Right lung (tissue), 5 donors: ENCODE data around the gene TMEM170B. TPM values are rescaled to one million over a fixed set of nuclear protein-coding genes. Genes with fewer than 3 reads are reported as not detected.
"Not testable (repeated sequence)": the region's sequence is repeated elsewhere in the genome, so short reads cannot be mapped to it uniquely, and the experiment has no call there.

Experiments used
- DNase-seq, 2 donors: peaks; one replicate each; pipeline ENCODE4 v3.0.0-alpha.2; 2013
- polyA plus RNA-seq, 5 donors: library from polyadenylated mRNA; unstranded; fragments of 120-200 nt; gene quantifications; one replicate each; pipeline versions ENCODE4 v1.2.1 to v1.2.3, GENCODE V29; 2013; ENCODE audit warnings: inconsistent platforms in 1 of 5, low replicate concordance in 1 of 5; ENCODE audit not compliant: insufficient read length in 5 of 5, insufficient read depth in 1 of 5

TMEM170B gene
- polyA plus RNA-seq, 5 donors = 4.1 to 6.3 (median 5.7) TPM

DNA sequence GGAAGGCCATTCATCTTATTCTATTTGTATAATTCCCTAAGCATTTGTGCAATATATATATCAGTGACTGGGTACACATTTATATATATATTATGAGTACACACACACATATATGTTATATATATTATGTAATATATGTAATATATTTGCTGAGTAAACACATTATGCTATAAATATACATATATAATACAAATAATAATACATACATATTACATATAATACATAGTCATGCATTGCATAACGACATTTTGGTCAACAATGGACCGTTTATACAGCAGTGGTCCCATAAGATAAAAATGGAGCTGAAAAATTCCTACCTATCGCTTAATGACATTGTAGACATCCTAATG lies 11.4 kb upstream of the TMEM170B start:
- no peak for DNase-seq

DNA sequence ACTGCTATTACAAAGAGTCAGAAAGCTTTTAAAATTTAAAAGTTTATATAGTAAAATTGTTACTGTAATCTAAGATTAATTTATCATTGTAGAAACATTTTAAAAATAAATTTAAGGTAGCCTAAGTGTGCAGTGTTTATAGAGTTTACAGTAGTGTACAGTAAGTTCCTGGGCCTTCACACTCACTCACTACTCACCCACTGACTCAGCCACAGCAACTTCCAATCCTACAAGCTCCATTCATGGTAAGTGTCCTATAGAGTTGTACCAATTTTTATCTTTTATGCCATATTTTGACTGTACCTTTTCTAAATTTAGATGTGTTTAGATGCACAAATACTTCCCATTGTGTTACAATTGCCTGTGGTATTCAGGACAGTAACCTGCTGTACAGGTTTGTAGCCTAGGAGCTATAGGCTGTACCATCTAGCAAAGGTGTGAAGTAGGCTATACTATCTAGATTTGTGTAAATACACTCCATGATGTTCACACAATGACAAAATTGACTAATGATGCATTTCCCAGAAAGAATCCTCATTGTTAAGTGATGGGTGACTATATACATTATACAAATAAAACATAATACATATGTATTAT lies 10.2 kb upstream of the TMEM170B start:
- DNase-seq = no peak

DNA sequence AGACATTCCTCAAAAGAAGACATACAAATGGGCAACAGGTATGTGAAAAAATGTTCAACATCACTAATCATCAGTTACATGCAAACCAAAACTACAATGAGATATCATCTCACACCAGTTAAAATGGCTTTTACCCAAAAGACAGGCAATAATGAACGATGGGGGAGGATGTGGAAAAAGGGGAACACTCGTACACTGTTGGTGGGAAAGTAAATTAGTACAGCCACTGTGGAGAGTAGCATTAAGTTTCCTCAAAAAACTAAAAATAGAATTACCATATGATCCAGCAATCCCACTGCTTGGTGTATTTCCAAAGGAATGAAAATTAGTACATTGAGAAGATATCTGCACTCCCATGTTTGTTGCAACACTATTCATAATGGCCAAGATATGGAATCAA lies 8.6 kb upstream of the TMEM170B start:
- no peak for DNase-seq

DNA sequence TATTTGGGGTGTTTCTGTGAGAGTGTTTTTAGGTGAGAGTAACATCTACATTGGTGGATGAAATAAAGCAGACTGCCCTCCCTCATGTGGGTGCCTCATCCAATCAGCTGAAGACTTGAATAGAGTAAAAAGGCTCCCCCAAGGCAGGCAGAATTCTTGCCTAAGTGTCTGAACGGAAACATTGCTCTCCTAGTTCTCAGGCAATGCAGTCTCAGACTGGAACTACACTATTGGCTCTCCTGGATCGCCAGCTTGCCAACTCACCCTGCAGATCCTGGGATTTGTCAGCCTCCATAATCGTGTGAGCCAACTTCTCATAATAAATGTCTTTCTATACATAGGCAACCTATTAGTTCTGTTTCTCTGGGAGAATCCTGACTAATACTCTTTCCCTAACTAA lies 5.5 kb upstream of the TMEM170B start:
- DNase-seq = no peak

DNA sequence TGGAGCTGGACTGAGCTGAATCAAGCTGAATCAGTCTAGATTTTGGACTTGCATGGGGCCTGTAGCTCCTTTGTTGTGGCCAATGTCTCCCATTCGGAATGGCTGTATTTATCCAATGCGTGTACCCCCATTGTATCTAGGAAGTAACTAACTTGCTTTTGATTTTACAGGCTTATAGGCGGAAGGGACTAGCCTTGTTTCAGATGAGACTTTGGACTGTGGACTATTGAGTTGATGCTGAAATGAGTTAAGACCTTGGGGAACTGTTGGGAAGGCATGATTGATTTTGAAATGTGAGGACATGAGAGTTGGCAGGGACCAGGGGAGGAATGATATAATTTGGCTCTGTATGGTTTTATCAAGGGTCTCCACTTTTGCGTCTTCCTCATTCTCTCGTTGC lies 3.0 kb upstream of the TMEM170B start:
- DNase-seq = no peak

DNA sequence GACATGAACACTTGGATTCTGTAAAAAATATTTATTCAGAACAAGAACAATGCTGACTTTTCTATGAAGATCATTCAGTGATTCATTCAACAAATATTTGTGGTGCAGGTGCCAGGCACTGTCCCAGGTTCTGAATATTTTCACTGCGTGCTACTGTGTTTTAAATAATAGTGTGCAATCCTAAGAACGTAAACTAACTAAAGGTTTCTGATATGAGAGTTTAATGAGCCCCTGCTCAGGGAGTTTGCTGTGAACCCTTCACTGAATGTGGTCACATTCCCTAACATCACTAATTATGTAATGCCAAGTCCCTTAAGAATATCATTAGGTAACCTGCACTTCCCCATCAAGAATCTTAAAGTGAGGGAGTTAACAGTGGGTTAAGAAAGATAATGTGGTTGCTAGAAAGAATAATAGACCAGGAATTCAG lies 1.7 kb upstream of the TMEM170B start:
- DNase-seq = no peak

DNA sequence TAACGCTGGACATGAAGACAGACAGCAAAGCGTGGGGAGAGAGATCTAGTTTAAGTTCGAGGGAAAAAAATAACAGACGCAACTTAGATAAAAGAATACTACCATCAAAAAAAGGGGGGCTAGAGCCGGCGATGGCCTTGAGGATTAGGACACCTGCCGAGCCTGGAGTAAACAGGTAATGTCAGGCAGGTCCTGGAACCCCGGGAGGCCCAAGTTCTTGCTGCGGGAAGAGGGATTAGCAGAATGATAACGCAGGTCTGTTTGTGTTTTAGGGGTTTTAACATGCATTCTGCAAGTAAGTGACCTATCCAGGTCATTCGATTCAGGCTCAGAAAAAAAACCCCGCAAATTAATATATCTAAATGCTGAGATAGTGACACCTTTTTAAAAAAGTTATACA lies 754 bp upstream of the TMEM170B start:
- no peak for DNase-seq

DNA sequence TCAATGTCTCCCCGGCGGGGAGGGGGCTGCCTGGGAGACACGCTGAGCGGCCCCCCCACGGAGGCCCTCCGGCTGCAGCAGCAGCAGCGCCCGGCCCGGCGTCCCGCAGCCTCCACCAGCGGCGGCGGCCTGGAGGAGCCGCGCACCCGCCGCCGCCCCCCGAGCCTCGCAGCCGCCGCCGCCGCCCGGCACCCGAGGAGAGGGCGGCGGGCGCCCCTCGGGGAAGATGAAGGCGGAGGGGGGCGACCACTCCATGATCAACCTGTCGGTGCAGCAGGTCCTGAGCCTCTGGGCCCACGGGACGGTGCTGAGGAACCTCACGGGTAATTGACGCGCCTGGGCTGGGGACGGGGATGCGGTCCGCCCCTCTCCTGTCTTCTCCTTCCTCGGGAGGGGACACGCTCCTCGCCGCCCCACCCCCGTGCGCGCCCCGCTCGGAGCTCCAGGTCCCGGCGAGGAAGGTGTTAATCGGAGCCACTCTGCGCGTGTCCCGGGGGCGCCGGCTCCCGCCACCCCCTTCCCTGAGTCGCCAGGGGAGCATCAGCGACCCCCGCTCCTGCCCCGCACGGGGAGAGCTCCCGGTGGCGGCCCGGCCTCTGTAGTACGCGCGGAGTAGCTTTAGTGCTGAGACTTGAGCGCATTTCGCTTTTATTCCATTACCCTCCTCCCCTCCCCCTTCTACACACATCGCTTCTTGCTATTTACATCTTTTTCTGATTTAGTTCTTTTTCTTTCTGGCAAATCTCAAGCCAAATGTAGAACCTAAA lies 686 bp downstream of the TMEM170B start:
- DNase-seq = no peak

DNA sequence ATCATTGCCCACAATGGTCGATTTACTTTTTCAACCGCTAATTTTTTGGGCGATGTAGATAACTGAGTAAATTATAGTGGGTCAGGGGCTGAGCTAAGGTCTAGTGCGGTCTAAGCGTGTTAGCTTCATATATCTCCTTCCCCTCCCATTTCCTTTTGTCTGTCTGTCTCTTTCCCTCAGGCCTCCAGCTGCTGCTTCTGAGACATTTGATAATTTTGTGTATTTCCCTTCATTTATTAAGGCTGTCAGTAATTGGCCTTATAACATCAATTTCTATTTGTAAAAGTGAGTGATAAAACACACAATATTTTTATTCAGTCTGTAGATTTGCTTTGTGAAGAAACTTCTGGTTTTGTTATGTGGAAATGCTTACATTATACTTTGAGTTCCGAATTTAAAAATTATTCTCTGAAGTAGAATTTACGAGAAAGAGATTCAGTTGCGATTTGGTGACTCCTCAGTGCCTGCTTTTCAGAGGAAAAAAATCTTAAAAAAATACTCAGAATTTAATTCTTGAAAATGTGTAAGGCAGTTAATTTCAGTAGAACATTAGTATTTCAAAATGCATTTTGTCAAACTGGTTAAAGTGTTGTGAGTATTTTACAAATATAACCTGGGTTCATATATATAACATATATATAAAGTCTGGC lies 1.4 kb downstream of the TMEM170B start:
- DNase-seq = no peak

DNA sequence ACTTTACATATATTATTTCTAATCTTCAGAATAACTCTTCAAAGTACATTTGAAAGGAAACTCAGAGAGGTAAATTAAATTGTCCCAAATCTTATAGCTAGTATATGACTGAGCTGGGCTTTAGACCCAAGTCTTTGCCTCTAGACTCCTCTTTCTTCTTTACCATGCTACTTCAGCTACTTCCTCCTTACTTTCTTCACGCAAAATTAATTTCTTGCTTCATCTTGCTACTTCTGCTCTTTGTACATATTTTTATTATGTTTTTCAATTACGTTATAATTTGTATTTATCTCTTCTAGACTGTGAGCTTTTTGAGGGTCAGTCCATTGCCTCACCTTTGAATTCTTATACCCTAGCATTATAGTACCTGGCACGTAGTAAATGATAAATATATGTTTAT lies 5.3 kb downstream of the TMEM170B start:
- no peak for DNase-seq

DNA sequence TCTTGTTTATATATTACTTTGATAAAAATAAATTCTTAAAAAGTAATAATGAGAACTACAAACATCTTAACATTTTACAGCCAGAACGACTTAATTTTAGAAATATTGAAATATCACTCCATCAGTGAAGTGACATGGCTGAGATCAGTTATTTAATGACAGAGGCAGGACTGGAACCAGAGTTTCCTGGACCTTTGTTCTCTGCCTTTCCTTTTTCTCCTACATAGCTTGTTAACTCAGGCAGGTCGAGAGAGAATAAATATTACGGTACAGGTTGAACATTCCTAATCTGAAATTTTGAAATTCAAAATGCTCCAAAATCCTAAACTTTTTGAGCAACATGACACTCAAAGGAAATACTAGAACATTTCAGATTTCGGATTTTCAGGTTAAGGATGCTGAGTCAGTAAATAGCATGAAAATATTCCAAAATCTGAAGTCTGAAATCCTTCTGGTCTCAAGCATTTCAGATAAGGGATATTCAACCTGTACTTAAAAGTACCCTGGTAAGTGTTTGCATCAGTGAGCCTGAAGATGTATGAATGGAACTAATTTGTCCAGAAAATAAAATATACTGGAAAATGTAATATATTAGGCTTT lies 6.5 kb downstream of the TMEM170B start:
- DNase-seq = no peak

DNA sequence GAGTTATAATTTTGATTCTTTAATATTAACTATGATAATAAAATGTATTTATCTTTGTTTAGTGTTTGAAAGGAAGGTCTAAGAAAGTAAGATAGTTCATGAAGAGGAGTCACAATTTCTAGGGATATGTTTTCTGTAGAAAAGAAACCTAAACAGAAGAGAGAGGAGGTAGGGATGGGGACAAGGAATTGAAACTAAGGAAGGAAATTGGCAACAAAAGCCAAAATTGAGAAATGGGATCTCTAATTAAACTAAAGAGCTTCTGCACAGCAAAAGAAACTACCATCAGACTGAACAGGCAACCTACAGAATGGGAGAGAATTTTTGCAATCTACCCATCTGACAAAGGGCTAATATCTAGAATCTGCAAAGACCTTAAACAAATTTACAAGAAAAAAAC lies 10.3 kb downstream of the TMEM170B start:
- not testable (repeated sequence) for DNase-seq

DNA sequence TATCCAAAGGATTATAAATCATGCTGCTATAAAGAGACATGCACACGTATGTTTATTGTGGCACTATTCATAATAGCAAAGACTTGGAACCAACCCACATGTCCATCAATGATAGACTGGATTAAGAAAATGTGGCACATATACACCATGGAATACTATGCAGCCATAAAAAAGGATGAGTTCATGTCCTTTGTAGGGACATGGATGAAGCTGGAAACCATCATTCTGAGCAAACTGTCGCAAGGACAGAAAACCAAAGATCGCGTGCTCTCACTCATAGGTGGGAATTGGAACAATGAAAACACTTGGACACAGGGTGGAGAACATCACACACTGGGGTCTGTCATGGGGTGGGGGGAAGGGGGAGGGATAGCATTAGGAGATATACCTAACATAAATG lies 11.0 kb downstream of the TMEM170B start:
- not testable (repeated sequence) for DNase-seq

DNA sequence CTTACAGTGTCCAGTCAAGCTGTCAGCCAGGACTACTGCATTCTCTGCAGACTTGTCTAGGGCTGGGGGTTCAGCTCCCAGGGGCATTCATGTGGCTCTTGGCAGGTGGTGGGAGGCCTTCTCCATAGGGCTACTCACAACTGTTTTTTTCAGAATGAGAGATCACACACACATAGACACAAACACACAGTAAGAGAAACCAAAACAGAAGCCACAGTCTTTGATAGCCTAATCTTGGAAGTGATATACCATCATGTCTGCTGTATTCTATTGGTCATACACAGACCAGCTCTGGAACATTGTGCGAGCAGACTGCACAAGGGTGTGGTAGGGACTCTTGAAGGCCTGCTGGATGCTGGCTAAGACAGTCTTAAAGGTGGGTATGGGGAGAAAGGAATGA lies 13.5 kb downstream of the TMEM170B start:
- DNase-seq = no peak

DNA sequence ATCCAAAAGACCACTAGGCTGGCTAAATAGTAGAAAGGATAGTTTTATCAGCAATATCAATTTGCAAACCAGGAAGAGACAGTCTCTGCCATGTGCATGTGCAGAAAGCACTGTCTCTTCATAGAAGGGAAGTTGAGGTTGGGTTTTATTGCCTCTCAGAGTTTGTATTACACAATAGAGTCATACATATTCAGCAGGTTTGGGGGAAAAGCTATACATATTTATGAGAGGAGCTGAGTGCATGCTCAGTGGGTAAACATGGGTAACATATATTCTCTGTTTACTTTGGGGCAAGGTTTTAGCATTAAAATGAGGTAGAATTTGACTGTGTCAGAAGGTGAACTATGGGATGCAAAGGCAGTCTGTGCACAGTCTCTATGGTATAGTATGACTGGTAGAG lies 14.9 kb downstream of the TMEM170B start:
- DNase-seq = no peak

DNA sequence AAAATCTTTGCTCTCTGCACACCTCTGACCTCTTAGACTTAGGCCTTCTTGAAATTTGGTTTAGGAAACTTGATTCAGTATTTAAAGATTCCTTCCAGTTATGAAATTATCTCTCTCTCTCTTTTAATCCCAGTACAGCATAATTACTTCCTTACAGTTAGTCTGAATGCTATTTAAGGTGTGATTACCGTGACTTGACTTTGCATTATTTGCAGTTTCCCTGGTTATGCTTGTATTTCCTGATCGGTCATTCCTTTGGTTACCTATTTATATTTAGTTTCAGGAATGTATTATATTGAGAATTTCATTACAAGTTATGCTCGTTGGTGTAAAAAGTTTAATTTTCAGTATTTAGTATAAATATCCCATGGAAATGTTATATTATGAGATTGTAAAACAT lies 16.3 kb downstream of the TMEM170B start:
- DNase-seq = no peak

DNA sequence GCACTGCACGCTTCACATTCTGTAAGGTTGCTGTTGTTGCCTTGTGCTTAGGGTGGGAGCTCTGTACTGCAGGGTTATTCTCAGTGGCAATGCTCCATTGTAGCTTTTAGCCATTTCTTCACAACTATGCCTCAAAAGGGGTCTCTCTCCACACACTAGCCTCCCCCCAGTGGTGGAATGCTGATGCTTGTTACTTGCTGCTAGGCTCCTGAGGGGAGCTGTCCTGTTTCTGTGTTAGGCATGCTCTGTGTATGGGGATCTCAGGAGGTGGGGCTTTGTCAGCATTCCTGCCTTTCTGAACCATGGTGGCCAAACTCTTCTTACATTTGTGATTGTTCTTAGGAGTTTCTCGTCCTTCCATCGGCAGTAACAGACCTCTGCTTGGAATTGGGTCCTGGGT lies 18.8 kb downstream of the TMEM170B start:
- DNase-seq = no peak

DNA sequence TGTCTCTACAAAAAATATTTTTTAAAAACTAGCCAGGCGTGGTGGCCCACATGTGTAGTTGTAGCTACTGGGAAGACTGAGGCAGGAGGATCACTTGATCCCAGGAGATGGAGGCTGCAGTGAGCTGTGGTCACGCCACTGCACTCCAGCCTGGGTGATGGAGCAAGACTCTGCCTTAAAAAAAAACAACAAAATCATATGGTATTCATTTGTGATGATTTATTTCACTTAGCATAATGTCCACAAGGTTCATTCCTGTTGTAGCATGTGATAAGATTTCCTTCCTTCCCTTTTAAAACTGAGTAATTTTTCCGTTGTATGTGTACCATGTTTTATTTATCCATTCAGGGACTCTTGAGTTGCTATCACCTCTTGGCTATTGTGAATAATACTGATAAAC lies 26.2 kb downstream of the TMEM170B start:
- no peak for DNase-seq

DNA sequence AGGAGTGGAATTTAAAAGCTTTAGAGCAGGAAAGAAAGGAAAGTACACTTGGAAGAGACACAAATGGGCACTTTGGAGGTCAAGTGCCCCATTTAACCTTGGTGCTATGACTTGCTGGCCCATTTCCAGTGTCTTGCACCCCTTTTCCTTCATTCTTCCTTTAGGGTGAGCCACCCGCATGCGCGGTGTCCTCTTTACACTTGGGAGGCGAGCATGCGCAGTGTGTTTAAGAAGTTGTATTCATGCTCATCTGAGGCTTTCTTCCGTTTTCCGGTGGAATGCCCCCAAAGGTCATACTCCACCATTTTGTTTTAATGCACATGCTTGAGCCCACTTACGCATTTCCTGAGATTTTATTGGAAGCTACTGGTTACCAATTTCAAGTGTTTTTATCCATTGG lies 29.1 kb downstream of the TMEM170B start:
- DNase-seq = no peak

DNA sequence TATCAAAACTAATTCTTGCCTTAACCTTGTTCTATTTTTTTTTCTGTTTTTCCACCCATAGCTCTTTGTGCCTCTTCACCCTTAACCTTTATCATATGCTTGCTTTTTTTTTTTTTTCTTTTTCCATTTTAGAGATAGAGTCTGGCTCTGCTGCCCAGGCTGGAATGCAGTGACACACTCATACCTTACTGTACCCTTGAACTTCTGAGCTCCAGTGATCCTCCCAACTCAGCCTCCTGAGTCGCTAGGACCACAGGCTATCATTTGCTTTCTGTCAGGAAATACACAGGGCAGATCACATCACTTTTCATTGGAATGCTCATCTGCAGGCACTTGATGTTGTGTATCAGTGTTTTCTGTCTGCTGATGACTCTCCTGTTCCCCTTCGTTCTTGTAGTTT lies 33.5 kb downstream of the TMEM170B start:
- DNase-seq = no peak

DNA sequence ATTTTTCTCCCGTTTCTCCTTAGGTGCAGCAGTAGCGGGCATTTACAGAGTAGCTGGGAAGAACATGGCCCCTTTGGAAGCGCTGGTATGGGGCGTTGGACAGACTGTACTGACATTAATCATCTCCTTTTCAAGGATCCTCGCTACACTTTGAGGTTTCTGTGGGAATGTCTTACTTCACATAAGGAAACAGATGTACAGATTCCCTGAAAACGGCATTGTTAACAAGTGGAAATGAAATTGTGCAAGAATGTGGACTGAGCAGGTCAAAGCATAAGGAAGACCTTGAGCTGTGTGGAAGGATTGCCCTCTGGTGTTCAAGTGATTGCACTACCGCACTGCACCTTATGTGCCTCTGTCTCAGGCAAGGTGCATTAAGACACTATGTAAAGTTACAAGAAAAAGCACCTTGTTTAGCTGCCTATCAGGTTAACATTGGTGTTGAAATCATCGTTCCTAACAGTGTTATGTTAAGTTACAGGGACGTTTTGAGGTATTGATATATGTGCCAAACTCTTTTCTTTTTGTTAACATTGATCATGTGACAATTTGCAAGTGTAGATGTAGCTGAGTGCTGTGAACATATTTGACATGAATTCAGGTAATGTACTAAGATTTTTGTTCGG lies 38.0 kb downstream of the TMEM170B start:
- peak; percentile 57 to 58 for DNase-seq

DNA sequence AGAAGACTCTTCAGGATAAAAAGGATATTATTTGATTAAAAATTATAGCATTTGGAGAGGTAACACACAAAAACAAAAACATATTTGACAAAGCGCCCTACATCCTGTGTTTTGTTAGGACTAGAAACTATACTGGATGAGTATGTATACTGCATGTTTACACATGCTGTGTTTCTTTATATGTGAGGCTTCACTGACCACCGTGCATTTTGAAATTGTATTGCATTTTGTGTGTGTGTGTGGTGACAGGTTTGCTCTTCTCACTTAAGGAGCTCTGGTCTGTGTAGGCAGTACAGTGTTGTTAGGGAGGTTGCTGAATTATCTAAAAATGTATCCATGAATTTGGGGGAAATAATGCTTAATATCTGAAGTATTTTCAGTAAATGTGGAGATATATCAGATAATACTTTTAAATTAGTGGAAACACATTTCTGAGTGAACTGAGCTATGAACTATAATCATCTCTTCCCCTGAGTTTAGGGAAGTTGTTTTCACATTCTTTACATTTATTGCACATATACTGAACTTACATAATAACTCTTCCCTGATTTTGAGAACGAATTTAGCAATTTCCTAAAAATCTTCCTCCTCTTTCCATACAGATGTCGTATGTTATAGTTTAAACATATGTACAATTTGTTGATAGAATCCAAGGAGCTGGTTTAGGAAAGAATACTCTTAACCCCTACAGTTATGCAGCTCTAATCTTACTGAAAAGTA lies 43.3 kb downstream of the TMEM170B start:
- DNase-seq = no peak
